HEK293 (cell line): ENCODE data around the gene CYTH3.

Experiments
- CTCF ChIA-PET: fragments of 350-600 bp; formaldehyde crosslinking; extraction: SDS; loops from one replicate; lab custom pipeline; 2021; ENCODE audit warnings: antibody characterized with exemption; lab: Yijun Ruan, JAX
- POLR2A ChIA-PET: fragments of 300-600 bp; formaldehyde crosslinking; extraction: SDS; loops from one replicate; lab custom pipeline; 2020; ENCODE audit warnings: antibody characterized with exemption, inconsistent platforms; lab: Yijun Ruan, JAX
- H3K27ac ChIP-seq: fragments of 200-500 bp; sonication (Bioruptor generic); 2 replicates; pipeline ENCODE4 v1.5.1; 2014; ENCODE audit warnings: low read depth, low read length, control low read depth, inconsistent platforms; ENCODE audit errors: extremely low read depth
- H3K36me3 ChIP-seq, 2 experiments: fragments of 200-500 bp in 1 of 2; sonication (Bioruptor generic) in 1 of 2; 1 replicate in 1 of 2; 2 replicates in 1 of 2; pipeline ENCODE4 v1.5.1; 2014 to 2017; ENCODE audit warnings: inconsistent platforms in 2 of 2, low read length in 2 of 2; ENCODE audit not compliant: control insufficient read depth in 2 of 2, insufficient read depth in 1 of 2
- H3K4me1 ChIP-seq: fragments of 200-500 bp; sonication (Bioruptor generic); 2 replicates; pipeline ENCODE4 v1.5.1; 2014; ENCODE audit warnings: mild to moderate bottlenecking, low read length, inconsistent platforms; ENCODE audit not compliant: control insufficient read depth, insufficient read depth
- H3K4me3 ChIP-seq: 2 replicates; pipeline ENCODE4 v1.5.1; 2011; ENCODE audit warnings: low read depth, mild to moderate bottlenecking, control low read depth, low read length, moderate library complexity
- H3K9me3 ChIP-seq: fragments of 200-500 bp; sonication (Bioruptor generic); 2 replicates; pipeline ENCODE4 v1.5.1; 2014; ENCODE audit warnings: low read depth, low read length, inconsistent platforms; ENCODE audit not compliant: control insufficient read depth, insufficient read depth
- CTCF ChIP-seq: fragments of 450-650 bp; formaldehyde crosslinking; IDR thresholded peaks from 2 replicates; pipeline ENCODE4 v1.5.1; 2016; ENCODE audit warnings: missing biosample characterization, missing genetic modification characterization
- HOXA7 ChIP-seq: sonication (generic); formaldehyde crosslinking; IDR thresholded peaks from 2 replicates; pipeline ENCODE4 v1.8.1; 2022; ENCODE audit warnings: missing genetic modification reagents, borderline replicate concordance
- INSM2 ChIP-seq: fragments of 450-650 bp; formaldehyde crosslinking; IDR thresholded peaks from 2 replicates; pipeline ENCODE4 v1.5.1; 2016; ENCODE audit warnings: missing biosample characterization, missing genetic modification characterization
- KLF1 ChIP-seq: fragments of 450-650 bp; formaldehyde crosslinking; IDR thresholded peaks from 2 replicates; pipeline ENCODE4 v1.5.1; 2016; ENCODE audit warnings: missing biosample characterization, missing genetic modification characterization
- REST ChIP-seq: fragments of 450-650 bp; formaldehyde crosslinking; IDR thresholded peaks from 2 replicates; pipeline ENCODE4 v1.5.1; 2016; ENCODE audit warnings: missing biosample characterization, missing genetic modification characterization
- SCRT2 ChIP-seq: fragments of 450-650 bp; formaldehyde crosslinking; IDR thresholded peaks from 2 replicates; pipeline ENCODE4 v1.5.1; 2016; ENCODE audit warnings: missing biosample characterization, missing genetic modification characterization
- ZBTB48 ChIP-seq: fragments of 450-650 bp; formaldehyde crosslinking; IDR thresholded peaks from 2 replicates; pipeline ENCODE4 v1.5.1; 2016; ENCODE audit warnings: missing biosample characterization, missing genetic modification characterization
- ZNF10 ChIP-seq: fragments of 450-650 bp; formaldehyde crosslinking; IDR thresholded peaks from 2 replicates; pipeline ENCODE4 v1.5.1; 2017; ENCODE audit warnings: missing biosample characterization, missing genetic modification characterization
- ZNF112 ChIP-seq: fragments of 450-650 bp; formaldehyde crosslinking; IDR thresholded peaks from 2 replicates; pipeline ENCODE4 v1.5.0; 2017; ENCODE audit warnings: missing biosample characterization, missing genetic modification characterization
- ZNF16 ChIP-seq: fragments of 450-650 bp; formaldehyde crosslinking; IDR thresholded peaks from 2 replicates; pipeline ENCODE4 v1.5.1; 2016; ENCODE audit warnings: low read depth, missing biosample characterization, missing genetic modification characterization
- ZNF214 ChIP-seq: fragments of 450-650 bp; formaldehyde crosslinking; IDR thresholded peaks from 2 replicates; pipeline ENCODE4 v1.5.1; 2017; ENCODE audit warnings: missing biosample characterization, mild to moderate bottlenecking, missing genetic modification characterization, borderline replicate concordance
- ZNF354C ChIP-seq: fragments of 450-650 bp; formaldehyde crosslinking; IDR thresholded peaks from 2 replicates; pipeline ENCODE4 v1.5.1; 2016; ENCODE audit warnings: missing biosample characterization, missing genetic modification characterization, low read depth, borderline replicate concordance
- ZNF423 ChIP-seq: fragments of 450-650 bp; formaldehyde crosslinking; IDR thresholded peaks from 2 replicates; pipeline ENCODE4 v1.5.1; 2016; ENCODE audit warnings: missing biosample characterization, missing genetic modification characterization
- ZNF449 ChIP-seq: fragments of 450-650 bp; formaldehyde crosslinking; IDR thresholded peaks from 2 replicates; pipeline ENCODE4 v1.5.1; 2017; ENCODE audit warnings: missing biosample characterization, mild to moderate bottlenecking, missing genetic modification characterization, moderate library complexity
- ZNF623 ChIP-seq: fragments of 450-650 bp; formaldehyde crosslinking; IDR thresholded peaks from 2 replicates; pipeline ENCODE4 v1.5.1; 2016; ENCODE audit warnings: missing biosample characterization, missing genetic modification characterization
- ZNF704 ChIP-seq: fragments of 450-650 bp; formaldehyde crosslinking; IDR thresholded peaks from 2 replicates; pipeline ENCODE4 v1.5.1; 2016; ENCODE audit warnings: missing biosample characterization, missing genetic modification characterization
- ZNF792 ChIP-seq: fragments of 450-650 bp; formaldehyde crosslinking; IDR thresholded peaks from 2 replicates; pipeline ENCODE4 v1.5.1; 2016; ENCODE audit warnings: missing biosample characterization, missing genetic modification characterization

Gene CYTH3

GRCh38 chr7:6165521-6166320, 106.7 kb downstream of the CYTH3 start:
- ChIA-PET CTCF (no interaction called here), POLR2A (no interaction called here)
- no peaks in the 10 kb centered on the region for H3K4me1 ChIP-seq

GRCh38 chr7:6165075-6165474, 107.3 kb downstream of the CYTH3 start:
- H3K36me3 ChIP-seq: peaks cover 12 to 36% of the 10 kb centered on the region in 2 experiments
- no peaks in the 10 kb centered on the region for H3K4me1 ChIP-seq

More at GRCh38 chr7:6165521-6166320, 106.7 kb downstream of the CYTH3 start:
- H3K27ac ChIP-seq: no peak overlapping the region
- H3K4me3 ChIP-seq: no peak overlapping the region
- H3K36me3 ChIP-seq: peaks cover 8 to 36% of the 10 kb centered on the region in 2 experiments
- H3K9me3 ChIP-seq: no peaks in the 10 kb centered on the region
- no peak for TF ChIP-seq SCRT2 (tag by site-specific recombination)
- TF ChIP-seq ZNF623 (tag by site-specific recombination): no peak
- TF ChIP-seq ZNF449 (tag by site-specific recombination): no peak
- TF ChIP-seq ZNF423 (tag by site-specific recombination): no peak

GRCh38 chr7:6164491-6164890, 107.9 kb downstream of the CYTH3 start:
- H3K4me1 ChIP-seq: no peaks in the 10 kb centered on the region
- POLR2A ChIA-PET: no interaction called here
- H3K9me3 ChIP-seq: no peaks in the 10 kb centered on the region
- CTCF ChIA-PET: no interaction called here
- H3K27ac ChIP-seq: no peak overlapping the region
- 0 out of 2 replicates have a peak, but pooled peaks have one; percentile 12 for TF ChIP-seq CTCF (tag by site-specific recombination)
- no peak for TF ChIP-seq HOXA7 (CRISPR knock-in tag)
- peaks cover 12 to 36% of the 10 kb centered on the region in 2 experiments for H3K36me3 ChIP-seq
- no peak overlapping the region for H3K4me3 ChIP-seq

More at GRCh38 chr7:6165075-6165474, 107.3 kb downstream of the CYTH3 start:
- Histone ChIP-seq H3K27ac (no peak overlapping the region), H3K4me3 (no peak overlapping the region), H3K9me3 (no peaks in the 10 kb centered on the region)
- ChIA-PET POLR2A (no interaction called here), CTCF (no interaction called here)
- no peak for TF ChIP-seq ZBTB48 (tag by site-specific recombination)
- TF ChIP-seq ZNF792 (tag by site-specific recombination): no peak

- Histone ChIP-seq H3K4me1 (no peaks in the 10 kb centered on the region), H3K9me3 (no peaks in the 10 kb centered on the region), H3K36me3 (peaks cover 12 to 38% of the 10 kb centered on the region in 2 experiments), H3K4me3 (no peak overlapping the region), H3K27ac (no peak overlapping the region)
- POLR2A ChIA-PET: no interaction called here
- CTCF ChIA-PET: interaction anchor here (0.5 kb wide), 1 partner anchor 46 kb away, joined by 3 read pairs; no protein-coding TSS in a partner anchor
- TF ChIP-seq KLF1 (tag by site-specific recombination): no peak
- TF ChIP-seq ZNF16 (tag by site-specific recombination): no peak
- TF ChIP-seq REST (tag by site-specific recombination): no peak
- TF ChIP-seq INSM2 (tag by site-specific recombination): no peak
- TF ChIP-seq ZNF354C (tag by site-specific recombination): no peak
- no peak for TF ChIP-seq ZNF10 (tag by site-specific recombination)
- no peak for TF ChIP-seq ZNF704
- TF ChIP-seq ZNF112: no peak
- no peak for TF ChIP-seq ZNF214 (tag by site-specific recombination)
These were observed 108.4 kb downstream of the CYTH3 start for GRCh38 chr7:6164010-6164409.
